Activated CD4-positive, alpha-beta T cell treated with anti-CD3 and anti-CD28 coated beads for 36 hours (primary cell): ENCODE data around the gene POSTN. TPM values are rescaled to one million over a fixed set of nuclear protein-coding genes. Genes with fewer than 3 reads are reported as not detected.

Experiments
- ATAC-seq: fragments of 200-7000 bp; cut with Tn5 transposase; one replicate; pipeline ENCODE4 v1.10.0; 2021; ENCODE audit warnings: mild to moderate bottlenecking, moderate library complexity
- CTCF ChIA-PET: fragments of 350-600 bp; sonication (Branson Sonifier 250); formaldehyde crosslinking; loops from one replicate; lab custom pipeline; 2021; ENCODE audit warnings: antibody characterized with exemption; lab: Charles Lee
- POLR2A ChIA-PET: fragments of 350-600 bp; sonication (Branson Sonifier 250); formaldehyde crosslinking; loops from one replicate; lab custom pipeline; 2021; ENCODE audit warnings: antibody characterized with exemption, inconsistent platforms; lab: Charles Lee
- DNase-seq: peaks from one replicate; pipeline ENCODE4 v3.0.0-alpha.2; 2020
- H3K27ac Mint-ChIP-seq: one replicate; pipeline ENCODE4 v1.8.0; 2021; ENCODE audit warnings: mixed read lengths
- H3K27me3 Mint-ChIP-seq: one replicate; pipeline ENCODE4 v1.8.0; 2021; ENCODE audit warnings: mixed read lengths
- H3K36me3 Mint-ChIP-seq: one replicate; pipeline ENCODE4 v1.8.0; 2021; ENCODE audit warnings: low read depth, mixed read lengths
- H3K4me1 Mint-ChIP-seq: one replicate; pipeline ENCODE4 v1.8.0; 2021; ENCODE audit warnings: mixed read lengths
- H3K4me3 Mint-ChIP-seq: one replicate; pipeline ENCODE4 v1.8.0; 2021; ENCODE audit warnings: mild to moderate bottlenecking, moderate library complexity, mixed read lengths
- H3K9me3 Mint-ChIP-seq: one replicate; pipeline ENCODE4 v1.8.0; 2021; ENCODE audit warnings: low read depth, mixed read lengths
- intact Hi-C, 2 experiments: fragments of 100-400 bp; cut with DNase I in 1 of 2; cut with micrococcal nuclease in 1 of 2; formaldehyde crosslinking; loops; one replicate each; pipeline versions ENCODE4 v1.14.2 to v1.15.1; 2022 to 2024; cut with DNase I, micrococcal nuclease
- total RNA-seq, 2 experiments: library from RNA; stranded (reverse); gene quantifications; one replicate each; pipeline ENCODE4 v1.2.3, GENCODE V29; 2021

The POSTN gene
- total RNA-seq, 2 experiments from 2014 or later, result not detected

- Mint-ChIP-seq H3K4me1 (no peaks in the 10 kb centered on the region), H3K36me3 (no peaks in the 10 kb centered on the region), H3K4me3 (no peak overlapping the region), H3K27me3 (no peaks in the 10 kb centered on the region), H3K9me3 (no peaks in the 10 kb centered on the region), H3K27ac (no peak overlapping the region)
- no peak for ATAC-seq
- intact Hi-C loops, result no loop called here
- ChIA-PET POLR2A (no interaction called here), CTCF (interaction anchor here (0.6 kb wide), 1 partner anchor 1805 kb away, joined by 5 read pairs; no protein-coding TSS in a partner anchor)
- no peak for DNase-seq
Observed at GRCh38 chr13:37616131-37616530, 17.6 kb upstream of the POSTN start.

- H3K27ac Mint-ChIP-seq, result no peak overlapping the region
- DNase-seq (no peak), ATAC-seq (no peak)
- H3K36me3 Mint-ChIP-seq, result no peaks in the 10 kb centered on the region
- H3K9me3 Mint-ChIP-seq, result no peaks in the 10 kb centered on the region
- POLR2A ChIA-PET, result no interaction called here
- CTCF ChIA-PET, result no interaction called here
- H3K4me3 Mint-ChIP-seq, result no peak overlapping the region
- intact Hi-C loops, result no loop called here
- H3K4me1 Mint-ChIP-seq, result no peaks in the 10 kb centered on the region
- no peaks in the 10 kb centered on the region for H3K27me3 Mint-ChIP-seq
Observed at GRCh38 chr13:37615276-37615675, 16.7 kb upstream of the POSTN start.

GRCh38 chr13:37613638-37614037 is 15.1 kb upstream of the POSTN start:
- H3K27ac Mint-ChIP-seq, result no peak overlapping the region
- CTCF ChIA-PET, result no interaction called here
- DNase-seq, result no peak
- no peak overlapping the region for H3K4me3 Mint-ChIP-seq
- no peaks in the 10 kb centered on the region for H3K27me3 Mint-ChIP-seq
- ATAC-seq, result no peak
- intact Hi-C loops, result no loop called here
- H3K9me3 Mint-ChIP-seq, result peaks cover 2% of the 10 kb centered on the region
- POLR2A ChIA-PET, result no interaction called here
- H3K4me1 Mint-ChIP-seq, result no peaks in the 10 kb centered on the region
- H3K36me3 Mint-ChIP-seq, result no peaks in the 10 kb centered on the region

- Mint-ChIP-seq H3K4me1 (no peaks in the 10 kb centered on the region), H3K36me3 (no peaks in the 10 kb centered on the region), H3K27ac (no peak overlapping the region), H3K4me3 (no peak overlapping the region), H3K9me3 (peaks cover 2% of the 10 kb centered on the region), H3K27me3 (no peaks in the 10 kb centered on the region)
- intact Hi-C loops, result no loop called here
- ChIA-PET POLR2A (no interaction called here), CTCF (no interaction called here)
- ATAC-seq (no peak), DNase-seq (no peak)
Observed at GRCh38 chr13:37613236-37613635, 14.7 kb upstream of the POSTN start.

- intact Hi-C loops, result loop anchor here in 1 of 2 experiments (10.0 kb wide), 1 partner anchor 534 kb away; no protein-coding TSS in a partner anchor
Observed at GRCh38 chr13:37608750-37609339, 10.3 kb upstream of the POSTN start.

GRCh38 chr13:37602733-37603381 is 4.3 kb upstream of the POSTN start:
- Mint-ChIP-seq H3K27me3 (no peaks in the 10 kb centered on the region), H3K4me3 (no peak overlapping the region), H3K27ac (no peak overlapping the region), H3K9me3 (peaks cover 4% of the 10 kb centered on the region), H3K36me3 (no peaks in the 10 kb centered on the region), H3K4me1 (no peaks in the 10 kb centered on the region)
- POLR2A ChIA-PET, result interaction anchor here (0.7 kb wide), 1 partner anchor 15 kb away, joined by 5 read pairs; no protein-coding TSS in a partner anchor
- CTCF ChIA-PET, result no interaction called here
- intact Hi-C loops, result loop anchor here in 1 of 2 experiments (1.0 to 10.0 kb wide), 2 partner anchors 494 to 528 kb away; no protein-coding TSS in a partner anchor
- ATAC-seq (no peak), DNase-seq (no peak)

More at GRCh38 chr13:37608750-37609339, 10.3 kb upstream of the POSTN start:
- no peaks in the 10 kb centered on the region for H3K27me3 Mint-ChIP-seq
- no peaks in the 10 kb centered on the region for H3K4me1 Mint-ChIP-seq
- no peaks in the 10 kb centered on the region for H3K36me3 Mint-ChIP-seq
- no peak overlapping the region for H3K27ac Mint-ChIP-seq
- DNase-seq, result no peak
- H3K4me3 Mint-ChIP-seq, result no peak overlapping the region
- no peak for ATAC-seq
- POLR2A ChIA-PET, result no interaction called here
- CTCF ChIA-PET, result interaction anchor here (1.1 kb wide), 1 partner anchor 13 kb away, joined by 3 read pairs; no protein-coding TSS in a partner anchor
- H3K9me3 Mint-ChIP-seq, result peaks cover 6% of the 10 kb centered on the region

GRCh38 chr13:37601648-37602440 is 3.3 kb upstream of the POSTN start:
- Mint-ChIP-seq H3K4me3 (no peak overlapping the region), H3K27me3 (no peaks in the 10 kb centered on the region), H3K9me3 (peaks cover 4% of the 10 kb centered on the region), H3K4me1 (no peaks in the 10 kb centered on the region), H3K27ac (no peak overlapping the region), H3K36me3 (no peaks in the 10 kb centered on the region)
- intact Hi-C loops, result loop anchor here in 1 of 2 experiments (1.0 to 10.0 kb wide), 2 partner anchors 493 to 527 kb away; no protein-coding TSS in a partner anchor
- POLR2A ChIA-PET, result interaction anchor here (0.7 kb wide), 1 partner anchor 16 kb away, joined by 5 read pairs; no protein-coding TSS in a partner anchor
- CTCF ChIA-PET, result interaction anchor here (1.1 kb wide), 1 partner anchor 16 kb away, joined by 3 read pairs; no protein-coding TSS in a partner anchor
- DNase-seq, result no peak
- no peak for ATAC-seq

GRCh38 chr13:37599519-37599918 is 951 bp upstream of the POSTN start:
- ChIA-PET CTCF (no interaction called here), POLR2A (no interaction called here)
- Mint-ChIP-seq H3K27me3 (no peaks in the 10 kb centered on the region), H3K4me3 (no peak overlapping the region), H3K36me3 (no peaks in the 10 kb centered on the region), H3K9me3 (no peaks in the 10 kb centered on the region), H3K4me1 (no peaks in the 10 kb centered on the region), H3K27ac (no peak overlapping the region)
- no peak for DNase-seq
- ATAC-seq, result no peak
- intact Hi-C loops, result no loop called here

- intact Hi-C loops, result no loop called here
- no peak overlapping the region for H3K27ac Mint-ChIP-seq
- ChIA-PET POLR2A (no interaction called here), CTCF (no interaction called here)
- no peaks in the 10 kb centered on the region for H3K9me3 Mint-ChIP-seq
- no peaks in the 10 kb centered on the region for H3K27me3 Mint-ChIP-seq
- H3K4me1 Mint-ChIP-seq, result no peaks in the 10 kb centered on the region
- DNase-seq, result no peak
- H3K36me3 Mint-ChIP-seq, result no peaks in the 10 kb centered on the region
- no peak for ATAC-seq
- H3K4me3 Mint-ChIP-seq, result no peak overlapping the region
Observed at GRCh38 chr13:37597477-37598025, 1.0 kb downstream of the POSTN start.

- intact Hi-C loops, result no loop called here
- DNase-seq (no peak), ATAC-seq (no peak)
- ChIA-PET POLR2A (no interaction called here), CTCF (no interaction called here)
- H3K27me3 Mint-ChIP-seq, result no peaks in the 10 kb centered on the region
- H3K27ac Mint-ChIP-seq, result no peak overlapping the region
- H3K9me3 Mint-ChIP-seq, result no peaks in the 10 kb centered on the region
- H3K4me1 Mint-ChIP-seq, result no peaks in the 10 kb centered on the region
- no peak overlapping the region for H3K4me3 Mint-ChIP-seq
- no peaks in the 10 kb centered on the region for H3K36me3 Mint-ChIP-seq
Observed at GRCh38 chr13:37596805-37597204, 1.8 kb downstream of the POSTN start.

GRCh38 chr13:37595162-37595561 is 3.4 kb downstream of the POSTN start:
- CTCF ChIA-PET, result interaction anchor here (0.8 kb wide), 1 partner anchor 17 kb away, joined by 3 read pairs; no protein-coding TSS in a partner anchor
- Mint-ChIP-seq H3K36me3 (no peaks in the 10 kb centered on the region), H3K4me3 (no peak overlapping the region), H3K27me3 (no peaks in the 10 kb centered on the region), H3K9me3 (no peaks in the 10 kb centered on the region), H3K27ac (no peak overlapping the region), H3K4me1 (no peaks in the 10 kb centered on the region)
- DNase-seq (no peak), ATAC-seq (no peak)
- POLR2A ChIA-PET, result no interaction called here
- intact Hi-C loops, result no loop called here
